Small intestine (tissue), 7 donors: ENCODE measurements around the gene TEDC2. TPM values are rescaled to one million over a fixed set of nuclear protein-coding genes. Genes with fewer than 3 reads are reported as not detected.
"Not testable (repeated sequence)": the region's sequence is repeated elsewhere in the genome, so short reads cannot be mapped to it uniquely, and the experiment has no call there.

Experiments used
- DNase-seq, 2 donors: peaks; one replicate each; pipeline versions ENCODE4 v3.0.0 to v3.0.0-alpha.2; 2013
- FAIRE-seq: peaks from 2 replicates; lab custom pipeline; 2012; peaks lifted over from hg19 to GRCh38; lab: Jason Lieb, UNC
- H3K27ac ChIP-seq, 3 donors: one replicate each; pipeline ENCODE4 v1.5.1; 2013; ENCODE audit warnings: low read length in 2 of 3, mild to moderate bottlenecking in 2 of 3, control low read depth in 1 of 3, inconsistent platforms in 1 of 3, low read depth in 1 of 3, moderate library complexity in 1 of 3
- H3K27me3 ChIP-seq, 3 donors: one replicate each; pipeline ENCODE4 v1.6.1; 2013; ENCODE audit warnings: low read length in 3 of 3, inconsistent platforms in 1 of 3; ENCODE audit not compliant: control insufficient read depth in 3 of 3, insufficient read depth in 3 of 3
- H3K36me3 ChIP-seq, 3 donors: one replicate each; pipeline ENCODE4 v1.6.1; 2013; ENCODE audit warnings: low read length in 3 of 3, inconsistent platforms in 1 of 3, low read depth in 1 of 3, mild to moderate bottlenecking in 1 of 3, moderate library complexity in 1 of 3; ENCODE audit not compliant: control insufficient read depth in 3 of 3, insufficient read depth in 2 of 3
- H3K4me1 ChIP-seq, 3 donors: one replicate each; pipeline ENCODE4 v1.6.1; 2013; ENCODE audit warnings: low read length in 2 of 3, inconsistent platforms in 1 of 3, low read depth in 1 of 3, mild to moderate bottlenecking in 1 of 3, moderate library complexity in 1 of 3; ENCODE audit not compliant: control insufficient read depth in 3 of 3, insufficient read depth in 2 of 3
- H3K4me3 ChIP-seq, 3 donors: one replicate each; pipeline ENCODE4 v1.5.1; 2013; ENCODE audit warnings: low read length in 3 of 3, control low read depth in 1 of 3, inconsistent platforms in 1 of 3, low read depth in 1 of 3, mild to moderate bottlenecking in 1 of 3, moderate library complexity in 1 of 3
- H3K9me3 ChIP-seq, 2 donors: one replicate each; pipeline ENCODE4 v1.6.1; 2013; ENCODE audit warnings: low read depth in 1 of 2, low read length in 1 of 2; ENCODE audit not compliant: control insufficient read depth in 2 of 2, insufficient read depth in 1 of 2
- whole genome bisulfite sequencing, 3 donors: extraction: QIAGEN DNeasy Blood & Tissue Kit; methylation state at CpG; one replicate each; pipeline ENCODE4 v1.1.7; 2013; 5-methylcytosine and 5-hydroxymethylcytosine counted together
- polyA plus RNA-seq, 4 donors: library from polyadenylated mRNA; stranded (reverse) in 3 of 4; unstranded in 1 of 4; fragments of 200-250 nt in 3 of 4; fragments of 120-200 nt in 1 of 4; gene quantifications; one replicate each; pipeline versions ENCODE4 v1.2.1 to v1.2.3, GENCODE V29; 2013
- donor health status: healthy with polysubstance abuse.
- donor health status: control.
- donor health status: control.
- donor health status: Bipolar disorder and iron deficiency.
- donor health status: healthy.

The TEDC2 gene
- polyA plus RNA-seq, 4 donors = 0.67 to 7.7 (median 3.0) TPM

- Histone ChIP-seq H3K4me3 (no peak overlapping the region), H3K27ac (no peak overlapping the region), H3K36me3 (peaks cover 0 to 43% (median 0%) of the 10 kb centered on the region in 3 donors), H3K4me1 (peaks cover 0 to 22% (median 4%) of the 10 kb centered on the region in 3 donors), H3K27me3 (no peaks in the 10 kb centered on the region), H3K9me3 (no peaks in the 10 kb centered on the region)
- DNase-seq = no peak
- FAIRE-seq = no peak
- 90 to 97% (median 97%) methylated on average over 6 of the region's 6 CpGs for WGBS, 3 donors
These were observed 27.6 kb upstream of the TEDC2 start for GRCh38 chr16:2432286-2432685.

DNA sequence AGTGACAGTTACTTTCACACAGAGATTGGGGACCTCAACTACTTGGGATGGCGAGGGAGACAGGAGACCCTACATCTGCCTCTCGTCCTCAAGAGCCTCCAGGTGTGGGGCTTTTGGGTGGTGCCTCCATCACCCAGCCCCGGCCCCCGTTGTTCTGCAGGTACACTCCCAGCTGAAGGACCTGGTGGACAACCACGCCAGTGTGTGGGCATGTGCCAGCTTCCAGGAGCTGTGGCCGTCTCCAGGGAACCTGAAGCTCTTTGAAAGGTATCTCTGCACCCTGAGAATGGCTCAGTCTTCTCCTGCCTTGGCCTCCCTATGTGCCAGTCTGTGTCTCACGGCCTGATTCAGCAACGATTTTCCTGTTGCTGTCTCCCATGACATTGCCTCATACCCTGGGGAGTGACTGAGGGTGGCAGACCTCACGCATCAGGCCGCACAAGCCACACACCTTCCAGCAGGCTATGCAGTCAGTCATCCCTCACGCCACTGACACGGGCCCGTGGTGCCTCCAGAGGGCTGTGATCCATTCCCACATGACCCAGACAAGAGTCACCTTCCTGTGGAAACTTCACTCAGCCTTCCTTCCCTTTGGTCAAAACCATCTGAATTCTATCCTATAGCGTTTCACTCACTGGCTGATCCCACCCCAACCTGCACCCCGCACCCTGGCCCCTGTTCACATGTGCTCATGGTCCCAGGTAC, 27.0 kb upstream of the TEDC2 start:
- peaks cover 0 to 49% (median 0%) of the 10 kb centered on the region in 3 donors for H3K36me3 ChIP-seq
- H3K4me1 ChIP-seq = peaks cover 0 to 22% (median 4%) of the 10 kb centered on the region in 3 donors
- H3K27me3 ChIP-seq = no peaks in the 10 kb centered on the region
- DNase-seq (no peak), FAIRE-seq (no peak)
- no peak overlapping the region for H3K4me3 ChIP-seq
- H3K9me3 ChIP-seq = no peaks in the 10 kb centered on the region
- no peak overlapping the region for H3K27ac ChIP-seq
- 95 to 98% (median 95%) methylated on average over 15 of the region's 15 CpGs for WGBS, 3 donors

- H3K4me1 ChIP-seq, H3K27me3 ChIP-seq, FAIRE-seq, H3K9me3 ChIP-seq, H3K27ac ChIP-seq, DNase-seq, H3K4me3 ChIP-seq: not testable (repeated sequence)
- peaks cover 0 to 69% (median 0%) of the 10 kb centered on the region in 3 donors for H3K36me3 ChIP-seq
- 93 to 100% (median 100%) methylated on average over 3 to 4 of the region's 4 CpGs for WGBS, 3 donors
These were observed 24.7 kb upstream of the TEDC2 start for GRCh38 chr16:2435236-2435635.

DNA sequence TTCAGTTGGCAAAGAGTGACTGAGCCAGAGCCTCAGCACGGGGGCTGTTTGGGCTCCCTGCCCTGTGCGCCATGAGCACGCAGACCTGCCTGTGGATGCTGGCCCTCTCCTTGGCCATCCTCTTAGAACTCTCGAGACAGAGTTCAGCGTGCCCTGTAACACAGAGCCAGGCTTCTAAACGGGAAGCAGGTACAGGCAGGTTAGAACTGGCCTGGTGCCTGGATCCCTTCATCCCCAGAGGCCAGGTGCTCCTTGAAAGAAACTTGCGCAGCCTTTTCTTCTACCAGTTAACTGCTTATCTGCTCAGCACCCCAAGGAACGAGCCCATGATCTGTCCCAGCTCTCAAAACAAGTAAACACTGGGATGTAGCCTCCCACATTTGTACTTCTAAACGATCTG, 23.8 kb upstream of the TEDC2 start:
- no peak for DNase-seq
- Histone ChIP-seq H3K36me3 (peaks cover 0 to 76% (median 0%) of the 10 kb centered on the region in 3 donors), H3K4me1 (peaks cover 0 to under 1% (median 0%) of the 10 kb centered on the region in 3 donors), H3K9me3 (no peaks in the 10 kb centered on the region), H3K27me3 (no peaks in the 10 kb centered on the region), H3K4me3 (no peak overlapping the region), H3K27ac (no peak overlapping the region)
- no peak for FAIRE-seq
- WGBS, 3 donors = 92 to 93% (median 92%) methylated on average over 9 of the region's 9 CpGs

GRCh38 chr16:2437032-2437790, 22.7 kb upstream of the TEDC2 start:
- H3K27ac ChIP-seq = no peak overlapping the region
- DNase-seq (no peak), FAIRE-seq (no peak)
- peaks cover 0 to 77% (median 0%) of the 10 kb centered on the region in 3 donors for H3K36me3 ChIP-seq
- no peaks in the 10 kb centered on the region for H3K4me1 ChIP-seq
- no peak overlapping the region for H3K4me3 ChIP-seq
- no peaks in the 10 kb centered on the region for H3K27me3 ChIP-seq
- H3K9me3 ChIP-seq = no peaks in the 10 kb centered on the region
- WGBS, 3 donors = 95 to 96% (median 96%) methylated on average over 24 of the region's 24 CpGs

- H3K4me1 ChIP-seq = no peaks in the 10 kb centered on the region
- no peak overlapping the region for H3K4me3 ChIP-seq
- no peak for FAIRE-seq
- 96 to 98% (median 98%) methylated on average over 14 of the region's 14 CpGs for WGBS, 3 donors
- H3K9me3 ChIP-seq = no peaks in the 10 kb centered on the region
- no peak for DNase-seq
- peaks cover 0 to 69% (median 0%) of the 10 kb centered on the region in 3 donors for H3K36me3 ChIP-seq
- H3K27ac ChIP-seq = no peak overlapping the region
- H3K27me3 ChIP-seq = no peaks in the 10 kb centered on the region
These were observed 21.8 kb upstream of the TEDC2 start for GRCh38 chr16:2438121-2438520.

DNA sequence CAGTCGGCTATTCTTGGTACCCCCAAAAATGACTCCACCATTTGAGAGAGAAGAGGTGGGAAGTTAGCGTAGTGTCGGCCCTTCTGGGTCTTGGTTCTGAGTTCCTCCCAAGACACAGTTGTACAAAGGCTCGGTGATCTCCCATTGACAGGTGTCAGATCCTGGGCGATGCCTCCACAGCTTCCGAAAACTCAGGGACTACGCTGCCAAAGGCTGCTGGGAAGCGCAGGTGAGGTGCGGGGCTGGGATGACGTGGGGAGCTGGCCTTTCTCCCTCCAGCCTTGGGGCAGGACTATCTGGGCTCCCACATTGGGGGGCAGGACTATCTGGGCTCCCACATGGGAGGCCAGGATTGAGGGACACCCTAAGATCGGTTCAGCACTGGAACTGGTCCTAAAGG, 20.3 kb upstream of the TEDC2 start:
- Histone ChIP-seq H3K36me3 (peaks cover 0 to 69% (median 0%) of the 10 kb centered on the region in 3 donors), H3K4me1 (no peaks in the 10 kb centered on the region), H3K27ac (no peak overlapping the region), H3K9me3 (no peaks in the 10 kb centered on the region), H3K27me3 (no peaks in the 10 kb centered on the region), H3K4me3 (no peak overlapping the region)
- no peak for DNase-seq
- no peak for FAIRE-seq
- 96 to 98% (median 97%) methylated on average over 11 of the region's 11 CpGs for WGBS, 3 donors

DNA sequence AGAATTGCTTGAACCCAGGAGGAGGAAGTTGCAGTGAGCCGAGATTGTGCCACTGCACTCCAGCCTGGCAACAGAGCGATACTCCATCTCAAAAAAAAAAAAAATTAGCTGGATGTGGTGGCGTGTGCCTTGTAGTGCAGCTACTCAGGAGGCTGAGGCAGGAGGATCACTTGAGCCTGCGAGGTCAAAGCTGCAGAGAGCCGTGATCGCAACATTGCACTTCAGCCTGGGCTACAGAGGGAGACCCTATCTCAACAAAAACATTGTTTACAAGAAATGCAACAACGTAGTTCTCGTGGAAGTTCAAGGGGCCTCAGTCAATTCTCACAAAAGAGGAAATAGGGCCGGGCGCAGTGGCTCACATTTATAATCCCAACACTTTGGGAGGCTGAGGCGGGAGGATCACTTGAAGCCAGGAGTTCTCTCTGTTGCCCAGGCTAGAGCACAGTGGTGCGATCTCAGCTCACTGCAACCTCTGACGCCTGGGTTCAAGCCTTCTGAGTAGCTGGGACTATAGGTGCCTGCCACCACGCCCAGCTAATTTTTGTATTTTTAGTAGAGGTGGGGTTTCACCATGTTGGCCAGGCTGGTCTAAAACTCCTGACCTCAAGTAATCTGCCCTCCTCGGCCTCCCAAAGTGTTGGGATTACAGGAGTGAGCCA, 18.6 kb upstream of the TEDC2 start:
- DNase-seq, H3K27me3 ChIP-seq, FAIRE-seq, H3K4me3 ChIP-seq, H3K27ac ChIP-seq, H3K4me1 ChIP-seq, H3K9me3 ChIP-seq: not testable (repeated sequence)
- 82 to 91% (median 84%) methylated on average over 15 of the region's 15 CpGs for WGBS, 3 donors
- H3K36me3 ChIP-seq = peaks cover 0 to 75% (median 4%) of the 10 kb centered on the region in 3 donors
